ENCODE data around the gene MIS18A.

MIS18A gene

GRCh38 chr21:32248571-32249461, 30.0 kb downstream of the MIS18A start:
- no peak for DNase-seq
- Histone ChIP-seq H3K36me3 (no peaks in the 10 kb centered on the region), H3K4me3 (ENCODE audit: low read depth, low read length) (no peak overlapping the region), H3K9me3 (no peaks in the 10 kb centered on the region; the same call in 1 of the 2 replicates), H3K27me3 (no peaks in the 10 kb centered on the region), H3K4me1 (no peaks in the 10 kb centered on the region; the same call in 1 of the 2 replicates)
- no peak for TF ChIP-seq CTCF (IDR thresholded peaks at IDR 0.05; ENCODE audit: low read depth, low read length)

GRCh38 chr21:32246571-32247140, 32.2 kb downstream of the MIS18A start:
- TF ChIP-seq CTCF (IDR thresholded peaks at IDR 0.05; ENCODE audit: low read depth, low read length), result no peak
- Histone ChIP-seq H3K9me3 (no peaks in the 10 kb centered on the region; the same call in 1 of the 2 replicates), H3K4me1 (no peaks in the 10 kb centered on the region; the same call in 1 of the 2 replicates), H3K4me3 (ENCODE audit: low read depth, low read length) (no peak overlapping the region), H3K27me3 (no peaks in the 10 kb centered on the region), H3K36me3 (no peaks in the 10 kb centered on the region)
- DNase-seq, result no peak

GRCh38 chr21:32245971-32246370, 32.9 kb downstream of the MIS18A start:
- Histone ChIP-seq H3K4me3 (ENCODE audit: low read depth, low read length) (no peak overlapping the region), H3K27me3 (no peaks in the 10 kb centered on the region), H3K9me3 (no peaks in the 10 kb centered on the region; the same call in 1 of the 2 replicates), H3K36me3 (no peaks in the 10 kb centered on the region), H3K4me1 (no peaks in the 10 kb centered on the region; the same call in 1 of the 2 replicates)
- no peak for DNase-seq
- TF ChIP-seq CTCF (IDR thresholded peaks at IDR 0.05; ENCODE audit: low read depth, low read length), result no peak

GRCh38 chr21:32240851-32241687, 37.8 kb downstream of the MIS18A start:
- Histone ChIP-seq H3K9me3 (no peaks in the 10 kb centered on the region), H3K27me3 (no peaks in the 10 kb centered on the region), H3K4me1 (no peaks in the 10 kb centered on the region), H3K4me3 (ENCODE audit: low read depth, low read length) (no peak overlapping the region), H3K36me3 (no peaks in the 10 kb centered on the region)
- TF ChIP-seq CTCF (IDR thresholded peaks at IDR 0.05; ENCODE audit: low read depth, low read length), result no peak
- no peak for DNase-seq

- no peaks in the 10 kb centered on the region for H3K4me1 ChIP-seq
- no peak for TF ChIP-seq CTCF (IDR thresholded peaks at IDR 0.05; ENCODE audit: low read depth, low read length)
- DNase-seq, result no peak
- no peak overlapping the region for H3K4me3 ChIP-seq (ENCODE audit: low read depth, low read length)
- no peaks in the 10 kb centered on the region for H3K9me3 ChIP-seq
- H3K36me3 ChIP-seq, result no peaks in the 10 kb centered on the region
- H3K27me3 ChIP-seq, result no peaks in the 10 kb centered on the region
Observed at GRCh38 chr21:32239551-32239950, 39.3 kb downstream of the MIS18A start.

All from BE2C (cell line).